HG03378 (cell line): ENCODE measurements around the gene RANBP3.

Experiments used
- ATAC-seq: cut with Tn5 transposase; IDR thresholded peaks from one replicate; pipeline ENCODE4 v1.9.1; 2021; ENCODE audit warnings: mild to moderate bottlenecking, moderate library complexity; ENCODE audit not compliant: unreplicated experiment

Gene RANBP3

GRCh38 chr19:5932146-5932545, 45.8 kb downstream of the RANBP3 start:
- no peak for ATAC-seq

- ATAC-seq: no peak
Observed at GRCh38 chr19:5931251-5931650, 46.7 kb downstream of the RANBP3 start.

- ATAC-seq: no peak
Observed at GRCh38 chr19:5929625-5930024, 48.3 kb downstream of the RANBP3 start.

GRCh38 chr19:5929179-5929578, 48.8 kb downstream of the RANBP3 start:
- no peak for ATAC-seq

GRCh38 chr19:5927441-5927821, 50.5 kb downstream of the RANBP3 start:
- ATAC-seq: no peak

- ATAC-seq: no peak
Observed at GRCh38 chr19:5926641-5927440, 51.1 kb downstream of the RANBP3 start.

- ATAC-seq: no peak
Observed at GRCh38 chr19:5925830-5926427, 52.0 kb downstream of the RANBP3 start.

GRCh38 chr19:5923356-5923755, 54.6 kb downstream of the RANBP3 start:
- ATAC-seq: no peak

GRCh38 chr19:5922161-5922545, 55.8 kb downstream of the RANBP3 start:
- no peak for ATAC-seq

- no peak for ATAC-seq
Observed at GRCh38 chr19:5921516-5922160, 56.3 kb downstream of the RANBP3 start.

GRCh38 chr19:5918463-5919079, 59.4 kb downstream of the RANBP3 start:
- ATAC-seq: no peak

GRCh38 chr19:5917431-5918107, 60.4 kb downstream of the RANBP3 start:
- ATAC-seq: no peak

- no peak for ATAC-seq
Observed at GRCh38 chr19:5916181-5916708, 61.7 kb downstream of the RANBP3 start.

- no peak for ATAC-seq
Observed at GRCh38 chr19:5915782-5916165, 62.2 kb downstream of the RANBP3 start.

GRCh38 chr19:5914946-5915781, 62.8 kb downstream of the RANBP3 start:
- no peak for ATAC-seq

- ATAC-seq: no peak
Observed at GRCh38 chr19:5914358-5914774, 63.6 kb downstream of the RANBP3 start.

- ATAC-seq: no peak
Observed at GRCh38 chr19:5913739-5914357, 64.1 kb downstream of the RANBP3 start, which contains the start of gene CAPS. Gene CAPS (plus strand): TSS chr19:5914254. CDS start chr19:5914407, 153 bp downstream.

GRCh38 chr19:5911366-5911765, 66.6 kb downstream of the RANBP3 start:
- ATAC-seq: no peak

- ATAC-seq: no peak
Observed at GRCh38 chr19:5910638-5910907, 67.4 kb downstream of the RANBP3 start.
